Skin of body (tissue), 2 donors: ENCODE results near the gene DNAH6. TPM values are rescaled to one million over a fixed set of nuclear protein-coding genes. Genes with fewer than 3 reads are reported as not detected.

Experiments used
- DNase-seq: peaks from one replicate; lab custom pipeline; 2025; lab: John Stamatoyannopoulos, UW
- total RNA-seq: library from RNA; depleted of rRNA; stranded (reverse); fragments of >200 nt; gene quantifications from one replicate; pipeline ENCODE4 v1.2.3, GENCODE V29; 2014

The DNAH6 gene
- total RNA-seq, 1 donor from 2014 or later = 0.30 TPM

DNA sequence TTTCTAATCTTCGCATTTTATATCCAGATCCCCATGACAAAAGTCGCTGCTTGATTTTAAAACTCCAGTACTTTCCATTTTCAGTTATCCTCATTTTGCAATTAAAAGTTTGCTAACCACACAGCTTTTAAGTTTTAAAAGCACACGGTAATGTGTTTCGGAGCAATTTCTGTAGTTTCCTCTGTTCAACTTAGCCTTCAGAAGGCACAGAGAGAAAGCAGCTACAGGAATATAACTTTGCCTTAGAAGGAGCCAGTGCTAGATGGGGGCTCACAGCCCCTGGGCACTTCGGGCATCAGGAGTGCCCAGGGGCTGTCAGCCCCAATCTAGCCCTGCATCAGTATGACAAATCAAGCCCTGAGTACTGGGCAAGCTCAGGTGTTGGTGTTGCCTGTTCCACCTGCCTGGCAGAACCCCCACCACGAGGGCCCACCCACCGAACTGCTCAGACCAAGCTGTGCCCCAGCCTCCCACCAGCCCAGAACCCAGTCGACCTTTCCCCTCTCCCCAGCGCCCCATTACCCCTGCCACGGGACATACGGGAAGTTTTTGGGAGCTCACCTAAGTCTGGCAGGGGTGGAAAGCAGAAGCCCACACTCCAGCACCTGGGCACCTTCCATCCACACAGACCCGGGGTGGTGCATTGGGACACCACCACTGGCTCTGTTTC lies 317.3 kb downstream of the DNAH6 start:
- no peak for DNase-seq

DNA sequence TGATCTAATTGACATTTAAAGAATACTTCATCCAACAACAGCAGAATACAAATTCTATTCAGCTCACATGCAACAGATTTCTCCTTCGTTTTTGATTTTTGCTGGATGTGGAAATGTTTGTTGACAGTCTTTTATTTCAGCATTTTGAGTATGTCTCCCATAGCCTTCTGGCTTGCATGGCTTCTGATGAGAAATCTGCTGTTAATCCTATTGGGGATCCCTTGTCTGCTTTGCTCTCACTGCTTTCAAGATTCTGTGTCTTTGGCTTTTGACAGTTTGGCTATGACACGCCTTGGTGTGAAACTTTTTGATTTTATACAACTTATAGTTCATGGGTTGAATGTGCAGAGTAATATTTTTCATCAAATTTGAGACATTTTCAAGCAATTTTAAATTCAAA lies 319.9 kb downstream of the DNAH6 start:
- DNase-seq = no peak

DNA sequence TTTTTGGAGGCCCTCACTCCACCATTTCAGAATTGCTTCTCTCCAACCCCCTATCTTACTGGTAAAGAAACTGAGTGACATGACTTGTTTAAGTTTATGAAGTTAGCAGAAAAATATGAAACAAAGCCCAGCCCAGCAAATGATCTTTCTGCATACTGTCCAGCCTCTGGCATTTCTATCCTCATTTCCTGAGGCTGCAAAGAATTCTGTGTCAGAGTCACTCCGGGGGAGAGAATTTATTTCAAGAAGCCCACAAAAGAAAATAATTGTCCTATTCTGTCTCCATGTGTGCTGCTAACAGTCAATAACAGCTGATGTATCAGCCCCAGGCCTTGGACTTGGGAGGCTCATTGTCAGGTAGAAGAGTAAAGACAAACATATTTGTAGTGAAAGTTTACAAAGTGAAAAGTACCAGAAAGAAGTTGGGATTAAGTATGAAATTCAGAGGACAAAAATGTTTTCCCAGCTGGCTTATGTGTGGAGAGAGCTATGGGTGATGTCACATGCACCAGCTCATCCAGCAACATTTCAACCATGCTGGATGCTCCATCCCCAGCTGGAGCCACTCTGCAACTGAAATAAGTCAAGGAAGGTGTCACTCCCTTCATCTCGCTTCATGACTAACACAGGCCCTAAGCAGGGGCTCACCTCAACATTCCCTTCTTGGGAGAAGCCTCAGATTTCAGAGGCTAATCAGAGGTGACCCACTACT lies 322.3 kb downstream of the DNAH6 start:
- DNase-seq = no peak

DNA sequence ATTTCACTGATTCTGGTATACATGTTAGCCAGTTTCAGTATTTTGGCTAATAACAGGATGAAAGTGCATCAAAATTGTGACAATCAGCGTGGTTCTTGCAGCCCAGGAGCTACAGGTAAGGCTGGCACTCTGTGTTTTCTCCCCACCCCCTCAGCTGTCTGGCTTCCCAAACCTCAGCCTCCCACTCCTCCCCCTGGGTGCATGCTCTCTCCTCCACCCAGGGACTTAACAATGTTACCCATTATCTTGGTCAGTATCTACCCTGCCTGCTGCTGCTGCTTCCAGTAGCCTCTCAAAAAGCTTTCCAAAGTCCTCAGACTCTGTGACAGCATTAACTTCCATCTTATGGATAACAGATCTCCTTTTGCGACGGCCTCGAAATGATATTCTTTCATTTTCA lies 323.6 kb downstream of the DNAH6 start:
- no peak for DNase-seq

DNA sequence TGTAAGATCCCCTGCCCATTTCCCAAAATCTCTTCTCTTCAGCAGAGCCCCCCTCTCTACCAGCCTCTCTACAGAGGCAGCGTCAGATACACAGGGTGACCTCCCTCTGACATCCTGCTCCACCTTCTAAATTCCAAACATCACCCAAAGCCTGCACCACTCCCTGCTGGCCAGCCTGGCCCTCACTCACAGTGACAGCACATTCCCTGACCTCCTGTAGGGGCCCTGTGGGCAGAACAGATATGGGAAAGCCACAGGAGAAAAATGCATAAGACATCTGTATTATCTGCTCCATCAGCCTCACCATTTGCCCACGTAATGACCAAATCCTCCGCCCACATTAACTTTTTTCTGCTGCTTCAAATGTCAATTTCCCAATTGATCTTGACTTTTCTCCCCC lies 324.0 kb downstream of the DNAH6 start:
- DNase-seq = no peak

DNA sequence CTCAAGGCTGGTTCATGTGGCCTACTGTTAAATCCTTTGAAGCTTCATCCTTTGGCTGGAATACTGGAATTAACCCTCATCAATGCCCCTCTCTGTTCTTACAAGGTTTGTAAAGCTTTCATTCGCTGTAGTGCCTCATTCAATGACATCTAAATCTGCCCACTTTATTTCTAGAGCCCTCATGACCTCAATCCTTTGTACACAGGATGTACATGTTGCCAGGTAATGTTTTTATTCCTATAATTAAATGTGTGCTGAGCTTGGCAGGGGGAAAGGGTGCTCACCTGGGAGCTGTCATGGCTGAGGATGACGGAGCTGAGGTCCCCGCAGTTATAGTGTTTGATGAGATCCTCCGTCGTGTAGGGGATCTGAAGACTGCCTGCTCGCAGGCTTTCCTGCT lies 325.3 kb downstream of the DNAH6 start:
- no peak for DNase-seq

DNA sequence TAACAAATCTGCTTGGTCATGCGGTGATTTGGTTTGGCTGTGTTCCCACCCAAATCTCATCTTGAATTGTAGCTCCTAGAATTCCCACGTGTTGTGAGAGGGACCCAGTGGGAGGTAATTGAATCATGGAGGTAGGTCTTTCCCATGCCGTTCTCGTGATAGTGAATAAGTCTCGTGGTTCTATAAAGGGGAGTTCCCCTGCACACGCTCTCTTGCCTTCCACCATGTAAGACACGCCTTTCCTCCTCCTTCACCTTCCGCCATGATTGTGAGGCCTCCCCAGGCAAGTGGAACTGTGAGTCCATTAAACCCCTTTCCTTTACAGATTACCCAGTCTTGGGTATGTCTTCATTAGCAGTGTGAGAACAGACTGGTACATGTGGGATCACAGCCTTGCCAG lies 327.8 kb downstream of the DNAH6 start:
- no peak for DNase-seq

DNA sequence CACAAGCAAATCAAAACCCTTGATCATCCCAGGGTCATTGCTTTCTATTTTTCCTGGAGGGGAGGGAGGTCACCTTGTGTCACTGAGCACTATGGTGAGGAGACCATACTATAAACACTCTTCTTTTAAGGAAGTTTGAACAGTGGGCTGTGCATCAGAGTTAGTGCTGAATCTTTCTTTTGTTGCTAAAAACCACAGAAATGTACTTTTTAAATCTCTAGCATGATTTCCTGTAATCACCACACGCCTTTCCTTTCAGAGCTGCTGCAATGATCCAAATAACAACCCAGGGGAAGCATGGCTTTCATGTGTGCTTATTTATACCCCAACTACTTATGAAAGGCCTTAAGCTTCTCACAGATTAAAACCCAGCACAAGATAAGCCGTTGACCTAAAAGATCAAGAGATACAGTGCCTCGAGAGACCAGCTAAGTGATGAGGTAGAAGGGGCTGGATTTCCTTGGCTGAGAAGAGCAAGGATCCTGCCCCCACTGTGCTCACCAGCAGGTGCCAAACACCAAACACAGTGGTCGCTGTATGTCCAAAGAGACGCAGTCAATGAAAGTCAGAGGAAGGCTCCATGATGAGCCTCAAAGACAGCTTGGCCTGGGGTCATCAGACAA lies 329.9 kb downstream of the DNAH6 start:
- DNase-seq = no peak

DNA sequence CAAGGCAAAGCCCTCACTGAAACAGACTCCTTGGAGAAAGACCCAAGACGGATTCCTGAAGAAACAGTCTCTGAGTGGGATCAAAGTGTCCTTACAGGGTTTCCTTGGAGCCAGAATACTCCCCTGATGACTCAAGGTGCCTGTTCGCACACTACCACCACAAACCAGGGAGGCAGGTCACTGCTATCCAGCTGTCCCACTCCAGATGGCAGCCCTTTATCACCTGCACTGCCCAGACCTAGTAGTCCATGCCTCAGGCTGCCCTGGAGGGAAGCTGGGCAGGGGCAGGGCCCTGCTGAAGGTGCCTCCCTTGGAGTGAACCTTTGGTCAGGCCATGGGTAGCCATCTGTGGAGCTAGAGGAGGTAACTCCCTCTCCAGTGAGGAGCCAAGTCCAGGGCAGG lies 330.4 kb downstream of the DNAH6 start:
- DNase-seq = no peak

DNA sequence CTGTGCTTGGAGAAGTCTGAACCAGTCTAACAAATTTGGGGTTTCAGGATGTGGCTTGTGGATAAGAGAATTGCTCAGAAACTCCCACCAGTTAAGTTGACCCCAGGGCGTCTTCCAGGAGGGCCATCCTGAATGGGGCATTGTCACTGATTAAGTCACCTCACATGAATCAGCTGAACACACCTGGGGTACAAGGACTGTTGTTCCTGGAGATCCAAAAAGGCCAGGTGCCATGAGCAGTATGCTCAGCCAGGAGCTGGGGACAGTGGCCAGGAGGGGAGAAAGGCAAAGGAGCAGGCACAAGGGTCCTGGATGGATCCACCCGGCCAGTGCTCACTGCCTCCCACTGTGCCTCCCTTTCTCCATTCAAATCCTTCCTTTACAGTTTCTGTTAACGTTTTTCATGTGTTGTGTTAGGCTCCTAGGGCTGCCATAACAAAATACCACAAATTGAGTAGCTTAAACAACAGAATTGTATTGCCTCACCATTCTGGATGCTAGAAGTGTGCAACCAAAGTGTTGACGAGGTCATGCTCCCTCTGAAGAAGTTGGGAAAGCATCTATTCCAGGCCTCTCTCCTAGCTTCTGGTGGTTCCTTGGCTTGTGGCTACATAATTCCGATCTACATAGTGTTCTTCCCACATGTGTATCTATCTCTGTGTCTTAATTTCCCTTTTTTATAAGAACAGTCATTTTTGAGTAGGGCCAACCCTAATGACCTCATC lies 331.2 kb downstream of the DNAH6 start:
- DNase-seq = no peak

DNA sequence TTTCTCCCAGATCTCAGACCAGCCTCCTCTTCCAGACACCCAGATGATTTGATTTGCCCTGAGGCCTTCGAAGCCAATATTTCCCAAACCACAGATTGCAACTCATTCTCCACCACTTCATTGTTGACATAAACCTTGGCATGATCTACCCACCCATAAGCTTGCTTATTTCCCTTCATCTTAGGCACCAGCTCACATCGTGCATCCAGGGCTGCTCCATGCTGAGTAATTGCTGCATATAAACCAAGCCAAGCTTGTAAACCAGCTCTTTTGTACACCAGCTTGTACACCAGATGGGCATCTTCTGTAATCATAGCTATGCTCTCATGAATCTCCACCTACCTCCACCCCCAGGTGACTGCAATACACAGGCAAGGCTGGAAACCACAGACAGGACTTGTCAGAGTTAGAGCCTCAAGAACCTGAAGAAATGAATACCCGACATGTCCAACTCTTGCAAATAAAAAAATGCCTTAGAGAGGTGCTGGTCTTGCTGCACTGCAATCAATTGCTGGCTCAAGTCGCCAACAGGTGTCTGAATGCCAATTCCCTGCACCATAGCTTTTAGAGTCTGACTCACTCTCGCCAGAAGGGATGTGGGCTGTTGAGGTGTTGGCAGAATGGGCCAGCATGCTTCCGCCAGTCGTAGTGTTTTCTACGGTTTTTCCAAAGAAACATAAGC lies 333.1 kb downstream of the DNAH6 start:
- no peak for DNase-seq

DNA sequence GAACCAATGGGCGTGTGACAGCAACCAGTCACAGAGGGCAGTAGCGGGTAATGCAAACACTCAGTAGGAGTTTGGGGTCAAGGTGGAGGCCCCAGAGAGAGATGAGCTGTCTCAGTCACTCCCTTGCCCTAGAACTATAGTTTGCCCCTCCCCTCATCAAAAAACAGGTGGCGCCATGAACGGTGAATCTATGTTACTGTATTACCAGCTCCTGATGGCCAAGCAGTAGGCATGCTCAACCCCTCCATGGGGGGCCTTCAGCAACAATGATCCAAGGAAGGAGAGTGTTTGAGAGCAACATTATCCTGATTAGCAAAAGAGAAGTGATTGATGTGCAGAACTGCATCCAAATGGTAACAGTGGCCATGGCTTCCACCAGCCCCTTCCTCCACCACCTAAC lies 334.2 kb downstream of the DNAH6 start:
- DNase-seq = no peak

DNA sequence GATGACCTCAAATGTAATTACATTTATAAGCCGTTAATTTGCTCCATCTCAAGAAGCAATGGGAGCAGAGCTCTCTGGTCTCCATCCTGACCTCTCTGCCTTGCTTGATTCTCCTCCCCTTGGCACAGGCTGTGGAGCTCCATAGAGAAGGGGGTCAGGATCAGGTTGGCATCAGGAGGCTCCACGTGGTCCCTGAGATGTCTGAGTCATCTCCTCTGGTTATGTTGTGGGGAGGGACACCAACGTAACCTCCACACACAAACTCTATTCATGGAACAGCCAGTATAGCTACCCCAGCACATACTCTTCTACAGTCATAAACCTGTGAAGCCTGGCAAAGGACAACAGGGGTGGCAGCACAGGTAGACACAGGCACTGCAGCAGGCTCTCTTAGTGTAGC lies 335.6 kb downstream of the DNAH6 start:
- DNase-seq = no peak

DNA sequence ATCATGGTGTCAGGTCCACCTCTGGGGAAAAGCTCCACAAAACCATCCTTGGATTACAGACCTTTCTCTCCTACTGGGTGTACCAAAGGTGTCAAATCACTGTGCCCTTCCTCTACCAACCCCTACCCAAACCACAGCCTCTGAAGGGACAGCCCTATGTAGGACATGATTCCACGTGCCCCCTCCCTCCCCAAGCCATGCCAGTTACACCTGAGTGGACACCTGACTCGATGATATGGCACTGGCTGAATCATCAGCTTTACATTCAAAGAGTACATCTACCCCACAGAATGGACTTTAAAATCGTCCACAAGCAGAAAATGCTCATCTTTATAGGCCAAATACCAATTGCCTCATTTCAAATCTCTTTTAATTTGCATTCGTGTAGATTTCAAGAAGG lies 338.6 kb downstream of the DNAH6 start:
- DNase-seq = no peak

DNA sequence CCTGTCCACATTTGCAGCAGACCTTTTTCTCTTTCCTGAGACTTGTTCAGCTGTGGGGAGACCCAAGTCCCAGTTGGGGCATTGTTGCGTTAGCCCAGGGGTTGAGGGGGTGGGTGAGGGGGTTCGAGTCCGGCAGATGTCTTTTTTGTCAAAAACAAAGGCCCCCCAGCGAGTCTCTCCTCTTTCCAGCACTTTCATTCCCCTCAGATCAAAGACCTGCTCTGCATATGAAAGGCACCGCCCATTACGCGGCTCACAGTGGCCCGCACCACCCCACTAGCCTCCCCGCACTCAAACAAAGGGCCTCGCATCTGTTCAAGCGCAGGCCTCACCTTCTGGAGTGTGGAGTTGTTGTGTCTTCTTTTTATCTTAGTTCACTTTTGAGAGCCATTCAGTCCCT lies 339.4 kb downstream of the DNAH6 start:
- DNase-seq = no peak

DNA sequence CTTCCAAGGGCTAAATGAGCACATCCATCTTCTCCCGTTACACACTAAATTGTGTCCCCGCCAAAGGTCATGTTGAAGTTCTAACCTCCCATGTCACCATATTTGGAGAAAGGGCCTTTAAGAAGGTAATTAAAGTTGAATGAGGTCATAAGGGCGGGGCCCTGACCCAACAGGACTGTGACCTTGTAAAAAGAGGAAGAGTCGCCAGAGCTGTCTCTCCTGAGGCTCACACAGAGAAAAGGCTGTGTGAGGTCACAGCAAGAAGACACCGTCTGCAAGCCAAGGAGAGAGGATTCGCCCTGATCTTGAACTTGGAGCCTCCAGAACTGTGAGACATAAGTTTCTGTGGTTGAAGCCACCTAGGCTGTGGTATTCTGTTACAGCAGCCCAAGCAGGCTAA lies 340.5 kb downstream of the DNAH6 start:
- DNase-seq = no peak

DNA sequence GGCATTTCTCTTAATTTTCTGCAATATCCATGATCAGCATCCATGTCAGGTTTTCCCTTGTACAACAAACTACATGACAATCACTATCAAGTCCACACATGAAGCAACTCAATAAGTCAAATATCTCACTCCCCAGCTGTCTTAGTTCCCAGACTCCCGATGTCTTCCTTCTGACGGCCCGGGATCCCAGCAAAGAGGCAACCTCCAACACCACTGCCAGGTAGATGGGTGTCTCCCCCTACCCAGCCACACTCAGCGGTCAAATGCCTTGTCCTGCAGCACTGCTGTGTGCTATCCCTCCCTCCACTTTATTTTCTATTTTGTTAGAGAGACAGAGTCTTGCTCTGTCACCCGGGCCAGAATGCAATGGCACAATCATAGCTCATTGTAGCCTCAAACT lies 341.3 kb downstream of the DNAH6 start:
- DNase-seq = no peak

DNA sequence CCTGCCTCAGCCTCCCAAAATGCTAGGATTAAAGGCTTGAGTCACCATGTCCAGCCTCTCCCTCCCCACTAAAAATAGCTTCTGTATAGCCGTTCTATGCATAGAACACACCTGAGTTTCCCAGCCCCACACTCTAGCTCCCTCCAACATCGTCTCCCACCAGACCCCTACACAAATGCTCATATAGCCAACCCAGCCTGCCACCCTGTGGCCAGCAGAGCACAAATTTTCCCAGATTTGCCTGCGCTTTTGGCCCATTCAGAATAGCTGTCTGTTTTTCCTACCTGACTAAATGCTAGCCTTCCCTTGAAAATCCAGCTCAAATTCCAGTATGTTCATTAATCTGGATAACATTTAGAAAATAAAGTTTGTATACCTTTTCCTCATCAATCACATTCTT lies 341.8 kb downstream of the DNAH6 start:
- DNase-seq = no peak

DNA sequence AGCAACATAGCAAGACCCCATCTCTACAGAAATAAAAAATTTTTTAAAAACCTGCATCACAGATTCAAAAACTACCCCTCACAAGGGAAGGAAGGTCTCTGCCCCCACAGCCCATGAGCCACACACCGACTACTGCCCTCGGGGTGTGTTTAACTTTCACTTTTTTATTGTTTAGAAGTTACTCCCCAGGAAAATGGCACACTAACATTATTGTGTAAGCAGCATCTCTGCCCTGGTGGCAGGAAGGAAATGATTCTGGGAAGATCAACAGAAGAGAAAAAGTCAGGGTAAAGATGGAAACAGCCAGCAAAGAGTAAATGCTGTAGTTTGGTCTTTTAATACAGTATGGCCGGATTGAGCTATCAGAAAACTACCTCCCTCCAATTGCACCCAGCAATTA lies 342.6 kb downstream of the DNAH6 start:
- DNase-seq = no peak

DNA sequence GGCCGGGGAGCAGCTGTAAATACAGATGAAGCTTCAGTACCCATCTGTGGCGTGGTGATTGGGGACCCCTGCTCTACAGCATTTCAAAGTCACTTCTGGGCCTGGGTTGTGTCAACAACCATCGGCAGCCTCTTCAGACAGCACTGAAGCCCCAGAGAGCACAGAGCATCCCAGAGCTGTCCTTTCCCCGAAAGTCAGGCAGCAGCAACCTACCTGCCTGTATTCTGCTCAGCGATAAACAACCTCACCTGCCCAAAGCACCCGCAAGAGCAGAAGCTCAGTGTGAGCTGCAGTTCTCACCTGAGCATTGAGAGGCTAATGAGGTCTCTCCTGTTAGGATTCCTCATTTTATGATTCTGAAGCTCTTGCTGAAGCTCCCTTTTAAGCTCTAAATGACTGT lies 345.2 kb downstream of the DNAH6 start:
- DNase-seq = no peak

DNA sequence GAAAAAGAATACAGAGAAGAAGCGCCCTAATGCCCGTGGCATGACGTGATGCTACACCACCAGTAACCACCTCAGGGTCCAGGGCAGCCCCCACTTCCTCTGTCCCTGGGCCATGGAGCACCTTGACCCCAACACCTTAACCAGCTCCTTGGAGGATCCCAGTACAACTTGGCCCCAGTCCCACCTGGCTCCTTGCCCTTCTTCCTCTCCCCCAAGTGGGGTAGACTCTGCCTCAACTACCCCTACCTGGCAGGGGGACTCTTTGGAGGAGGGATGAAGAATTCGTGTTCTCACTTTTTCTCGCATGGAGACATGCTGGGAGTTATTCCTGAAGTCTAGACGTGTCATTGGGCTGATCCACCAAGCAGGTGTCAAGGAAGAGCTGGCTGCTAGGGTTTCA lies 345.7 kb downstream of the DNAH6 start:
- no peak for DNase-seq
